Measurements from ENCODE around the gene AGTPBP1. TPM values are rescaled to one million over a fixed set of nuclear protein-coding genes. Genes with fewer than 3 reads are reported as not detected.

AGTPBP1 gene
- total and polyA plus RNA-seq, 2 of the 8 experiments (the other 6 are each of a cell fraction or from before 2014, with no cell fraction given) = 13.4 to 65.2 TPM

DNA sequence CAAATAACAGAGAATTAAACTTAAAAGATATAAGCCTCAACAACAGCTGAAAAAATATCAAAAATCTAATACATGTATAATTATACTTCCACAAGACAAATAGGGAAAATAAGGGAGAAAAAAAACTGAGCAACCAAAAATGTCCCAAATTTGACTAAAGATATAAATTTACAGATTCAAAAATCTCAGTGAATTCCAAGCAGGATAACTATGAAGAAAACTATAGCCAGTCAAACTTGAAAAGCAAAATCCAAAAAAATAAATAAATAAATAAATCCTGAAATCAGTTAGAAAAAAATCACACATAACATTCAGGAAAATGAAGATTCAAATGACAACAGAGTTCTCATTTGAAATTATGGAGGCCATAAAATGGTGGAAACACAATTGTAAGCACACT lies 56.7 kb downstream of the AGTPBP1 start:
- H3K79me1 ChIP-seq (ENCODE audit: low read depth, low read length) = no peaks in the 10 kb centered on the region
- no peak overlapping the region for H2BK120ac ChIP-seq (replicated peaks; ENCODE audit: low read depth, low read length)
- H3K14ac ChIP-seq (ENCODE audit: insufficient read length) = no peak overlapping the region
- H2AFZ ChIP-seq (ENCODE audit: low read length) = no peak overlapping the region
- H3K56ac ChIP-seq (replicated peaks; ENCODE audit: insufficient read length, low read depth, low read length) = no peak overlapping the region
- H4K91ac ChIP-seq (replicated peaks; ENCODE audit: insufficient read length, low read length) = no peak overlapping the region
- no peak overlapping the region for H2BK20ac ChIP-seq (ENCODE audit: low read length)
- no peak overlapping the region for H3K23ac ChIP-seq (ENCODE audit: insufficient read length)
- no peak overlapping the region for H3K4ac ChIP-seq (replicated peaks; ENCODE audit: insufficient read length, low read depth, low read length)
- H3K4me3 ChIP-seq (ENCODE audit: extremely low read depth in 1 of 4, insufficient read depth in 2 of 4, low read depth in 3 of 4, low read length in 4 of 4) = no peak overlapping the region
- no peaks in the 10 kb centered on the region for H3K4me1 ChIP-seq (replicated peaks in 1 of 4; ENCODE audit: control insufficient read depth in 3 of 4, insufficient read depth in 4 of 4, low read length in 3 of 4)
- FAIRE-seq (no peak), DNase-seq (ENCODE audit: low read depth in 1 of 2, low spot score in 2 of 2) (no peak)
- peaks cover 0 to 12% of the 10 kb centered on the region in 2 experiments; a peak in 2 of 4 replicates for H3K79me2 ChIP-seq (ENCODE audit: control insufficient read depth in 1 of 2, insufficient read depth in 2 of 2, low read length in 2 of 2)
- no peak overlapping the region for H2BK15ac ChIP-seq (ENCODE audit: low read length)
- H3K23me2 ChIP-seq (ENCODE audit: low read depth, low read length) = no peaks in the 10 kb centered on the region
- H3K4me2 ChIP-seq (ENCODE audit: insufficient read depth in 1 of 2, low read depth in 2 of 2, low read length in 2 of 2) = no peak overlapping the region
- ChIA-PET CTCF (ENCODE audit: partially characterized antibody) (interaction anchor here (1.7 kb wide), 1 partner anchor 13 kb away, joined by 6 read pairs; no protein-coding TSS in a partner anchor), POLR2A (ENCODE audit: partially characterized antibody) (no interaction called here)
- no peaks in the 10 kb centered on the region for H4K20me1 ChIP-seq (replicated peaks in 1 of 2; ENCODE audit: control insufficient read depth in 1 of 2, insufficient read depth in 2 of 2, low read length in 2 of 2)
- H2AK5ac ChIP-seq (ENCODE audit: low read depth, low read length) = no peak overlapping the region
- H2BK5ac ChIP-seq (ENCODE audit: low read depth, low read length) = no peak overlapping the region
- no peak overlapping the region for H3K27ac ChIP-seq (ENCODE audit: low read depth, low read length)
- H3K9ac ChIP-seq (replicated peaks in 1 of 4; ENCODE audit: extremely low read depth in 1 of 4, low read depth in 3 of 4, low read length in 3 of 4) = no peak overlapping the region
- no peak overlapping the region for H4K8ac ChIP-seq (ENCODE audit: extremely low read depth, insufficient read depth, low read length)
- no peak overlapping the region for H4K5ac ChIP-seq (ENCODE audit: insufficient read length, low read depth, low read length)
- no peaks in the 10 kb centered on the region for H3K27me3 ChIP-seq (replicated peaks in 1 of 4; ENCODE audit: control insufficient read depth in 3 of 4, extremely low read depth in 1 of 4, insufficient read depth in 3 of 4, low read length in 3 of 4)
- H3K36me3 ChIP-seq (ENCODE audit: control insufficient read depth in 2 of 4, insufficient read depth in 4 of 4, low read length in 3 of 4) = peaks cover 0 to 3% (median 0%) of the 10 kb centered on the region in 4 experiments; a peak in 2 of 8 replicates
- no peaks in the 10 kb centered on the region for H3K9me3 ChIP-seq (ENCODE audit: insufficient read depth in 2 of 2, low read depth in 1 of 2, low read length in 1 of 2)
- H3K18ac ChIP-seq (ENCODE audit: extremely low read depth, low read length) = no peak overlapping the region
- no peak overlapping the region for H2BK12ac ChIP-seq (ENCODE audit: low read depth, low read length)
- no peak for TF ChIP-seq TCF12 (IDR thresholded peaks at IDR 0.05; ENCODE audit: low read depth, low read length)
- no peak for TF ChIP-seq POLR2AphosphoS5 (IDR thresholded peaks at IDR 0.05; ENCODE audit: low read depth, low read length)
- no peak for TF ChIP-seq KDM1A (IDR thresholded peaks at IDR 0.05; ENCODE audit: borderline replicate concordance, low read length)
- no peak for TF ChIP-seq POLR2A (IDR thresholded peaks at IDR 0.05; ENCODE audit: control extremely low read depth in 1 of 2, low read depth in 2 of 2, low read length in 2 of 2)
- TF ChIP-seq EZH2 (IDR thresholded peaks at IDR 0.05; ENCODE audit: low read depth, low read length, severe bottlenecking) = no peak
- TF ChIP-seq, protein P1, sequence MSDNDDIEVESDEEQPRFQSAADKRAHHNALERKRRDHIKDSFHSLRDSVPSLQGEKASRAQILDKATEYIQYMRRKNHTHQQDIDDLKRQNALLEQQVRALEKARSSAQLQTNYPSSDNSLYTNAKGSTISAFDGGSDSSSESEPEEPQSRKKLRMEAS (IDR thresholded peaks at IDR 0.05) = no peak
- TF ChIP-seq RBBP5 (IDR thresholded peaks at IDR 0.05; ENCODE audit: borderline replicate concordance, low read depth, low read length) = no peak
- TF ChIP-seq CREB1 (IDR thresholded peaks at IDR 0.05) = no peak
- no peak for TF ChIP-seq BRCA1 (IDR thresholded peaks at IDR 0.05; ENCODE audit: low read depth, low read length)
- TF ChIP-seq SP2 (IDR thresholded peaks at IDR 0.05; ENCODE audit: low read length) = no peak
- TF ChIP-seq TAF1 (IDR thresholded peaks at IDR 0.05; ENCODE audit: low read depth, low read length) = no peak
- TF ChIP-seq RAD21 (IDR thresholded peaks at IDR 0.05 in 1 of 2, conservative IDR thresholded peaks at IDR 0.05 in 1 of 2; ENCODE audit: low read depth in 2 of 2, low read length in 2 of 2) = no peak
- TF ChIP-seq, protein P2, sequence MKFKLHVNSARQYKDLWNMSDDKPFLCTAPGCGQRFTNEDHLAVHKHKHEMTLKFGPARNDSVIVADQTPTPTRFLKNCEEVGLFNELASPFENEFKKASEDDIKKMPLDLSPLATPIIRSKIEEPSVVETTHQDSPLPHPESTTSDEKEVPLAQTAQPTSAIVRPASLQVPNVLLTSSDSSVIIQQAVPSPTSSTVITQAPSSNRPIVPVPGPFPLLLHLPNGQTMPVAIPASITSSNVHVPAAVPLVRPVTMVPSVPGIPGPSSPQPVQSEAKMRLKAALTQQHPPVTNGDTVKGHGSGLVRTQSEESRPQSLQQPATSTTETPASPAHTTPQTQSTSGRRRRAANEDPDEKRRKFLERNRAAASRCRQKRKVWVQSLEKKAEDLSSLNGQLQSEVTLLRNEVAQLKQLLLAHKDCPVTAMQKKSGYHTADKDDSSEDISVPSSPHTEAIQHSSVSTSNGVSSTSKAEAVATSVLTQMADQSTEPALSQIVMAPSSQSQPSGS (IDR thresholded peaks at IDR 0.05; ENCODE audit: low read length) = no peak

All from H1 (cell line).